EL (cell line): ENCODE measurements around the gene AFG1L.
"Not testable (repeated sequence)": the region's sequence is repeated elsewhere in the genome, so short reads cannot be mapped to it uniquely, and the experiment has no call there.

Experiments
- DNase-seq: peaks from one replicate; pipeline ENCODE4 v3.0.0-alpha.2; 2016

The AFG1L gene

DNA sequence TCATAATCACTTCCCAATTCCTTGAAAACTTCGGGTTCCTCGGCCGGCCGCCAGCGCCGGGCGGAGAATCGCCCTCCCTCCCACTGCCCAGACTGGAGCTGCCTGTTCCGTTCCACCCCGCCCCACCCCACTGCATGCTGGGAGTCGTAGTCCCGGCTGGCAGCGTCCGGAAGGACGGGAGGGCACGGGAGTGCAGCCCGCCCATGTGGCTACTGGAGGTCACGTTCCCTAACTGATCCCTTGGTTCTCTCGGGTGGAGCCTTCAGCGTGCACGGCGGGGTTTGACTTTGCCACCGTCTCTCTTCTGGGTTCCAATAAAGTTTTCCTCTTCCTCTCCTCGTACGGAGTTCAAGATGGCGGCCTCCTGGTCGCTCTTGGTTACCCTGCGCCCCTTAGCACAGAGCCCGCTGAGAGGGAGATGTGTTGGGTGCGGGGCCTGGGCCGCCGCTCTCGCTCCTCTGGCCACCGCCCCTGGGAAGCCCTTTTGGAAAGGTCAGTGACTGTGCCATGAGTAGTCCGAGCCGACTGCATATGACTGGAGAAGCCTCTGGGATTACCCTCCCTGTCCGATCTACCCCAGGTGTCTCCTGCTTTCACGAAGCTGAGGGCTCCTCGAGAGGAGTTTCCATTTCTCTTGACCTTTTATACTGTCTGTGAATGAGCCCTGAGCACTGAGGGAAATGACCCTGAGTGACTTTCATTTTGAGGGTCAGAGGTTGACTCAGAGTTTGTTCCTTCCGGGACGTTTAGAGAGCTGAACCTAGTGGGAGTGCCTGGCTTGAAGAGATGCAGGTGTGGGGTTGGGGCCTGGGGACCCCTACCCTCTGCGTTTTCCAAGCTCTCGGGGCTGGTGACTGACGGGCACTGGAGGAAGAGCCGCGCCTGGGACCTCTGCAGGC is at the start of gene AFG1L:
TSS of gene AFG1L (plus strand) at position 328 of the 899 bp plus-strand sequence. CDS start at position 354, 26 bp downstream.
- DNase-seq: peak; percentile 94

- DNase-seq: not testable (repeated sequence)
Observed at GRCh38 chr6:108245095-108245494, 49.8 kb upstream of the AFG1L start.

- no peak for DNase-seq
Observed at GRCh38 chr6:108247965-108248536, 46.8 kb upstream of the AFG1L start.

DNA sequence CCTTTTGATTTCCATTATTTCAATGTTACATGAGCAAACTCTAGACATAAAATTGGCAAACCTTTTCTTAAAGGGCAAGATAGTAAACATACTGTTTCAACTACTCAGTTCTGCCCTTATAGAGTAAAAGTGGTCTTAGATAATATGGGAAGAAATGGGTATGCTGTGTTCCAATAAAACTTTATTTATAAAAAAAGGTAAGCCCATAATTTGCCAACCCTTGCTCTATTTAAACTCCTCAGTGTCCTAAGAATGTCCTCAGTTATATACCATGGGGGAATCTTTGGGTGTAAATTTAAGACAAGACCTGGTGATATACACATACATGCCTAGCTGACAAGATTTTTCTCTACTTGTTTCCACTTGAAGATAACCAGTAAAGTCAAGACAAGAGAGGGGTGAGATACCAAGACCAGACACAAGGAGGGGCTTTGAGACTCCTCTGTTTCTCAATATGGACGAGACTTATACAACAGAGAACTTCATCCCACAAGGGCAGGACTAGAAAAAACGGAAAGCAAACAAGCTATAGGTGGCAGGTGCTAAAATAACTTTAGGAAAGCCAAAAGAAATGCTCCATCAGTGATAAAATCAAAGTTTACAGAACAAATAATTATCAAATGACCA is 44.5 kb upstream of the AFG1L start:
- DNase-seq: peak; percentile 9

DNA sequence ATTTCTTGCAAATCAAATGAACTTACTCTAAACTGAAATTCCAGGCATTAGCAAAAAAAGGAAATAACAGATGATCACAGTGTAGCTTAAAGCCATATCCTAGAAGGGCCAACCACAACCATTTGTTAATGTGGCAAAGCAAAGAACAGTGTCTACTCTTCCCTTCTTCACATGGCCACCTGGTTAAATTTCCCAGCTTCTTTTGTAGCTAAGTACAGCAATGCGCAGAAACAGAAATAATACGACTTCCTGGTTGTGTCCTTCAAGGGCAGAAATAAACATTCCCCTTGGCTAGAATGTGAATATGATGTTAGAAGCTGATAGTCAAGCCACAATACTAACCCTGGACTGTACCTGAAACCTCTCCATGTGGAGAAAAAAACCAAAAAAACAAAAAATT is 43.6 kb upstream of the AFG1L start:
- no peak for DNase-seq

- no peak for DNase-seq
Observed at GRCh38 chr6:108252055-108252454, 42.8 kb upstream of the AFG1L start.

DNA sequence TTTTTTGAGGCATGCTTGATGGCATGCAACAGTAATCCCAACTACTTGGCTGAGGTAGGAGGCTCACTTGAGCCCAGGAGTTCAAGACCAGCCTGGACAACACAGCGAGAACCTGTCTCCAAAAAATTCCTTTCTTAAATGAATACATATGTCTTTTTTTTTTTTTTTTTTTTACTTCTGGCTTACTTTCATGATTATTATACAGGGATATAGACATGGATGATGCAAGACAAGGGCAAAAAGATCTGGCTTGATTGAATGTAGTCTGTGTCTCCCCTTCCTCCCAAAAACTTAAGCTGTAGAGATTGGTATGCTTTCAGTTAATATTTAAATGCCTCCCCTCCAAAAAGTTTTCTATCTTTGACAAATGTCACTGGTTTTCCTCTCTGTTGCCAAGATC is 41.6 kb upstream of the AFG1L start:
- DNase-seq: no peak

- DNase-seq: no peak
Observed at GRCh38 chr6:108254433-108255410, 40.1 kb upstream of the AFG1L start.

GRCh38 chr6:108260126-108260808 is 34.6 kb upstream of the AFG1L start:
- DNase-seq: peak; percentile 49

GRCh38 chr6:108260809-108261569 is 33.9 kb upstream of the AFG1L start, which contains the start of gene SNX3:
Gene SNX3 (minus strand): TSS chr6:108261040. CDS start chr6:108260921, 119 bp downstream.
- peak; percentile 98 for DNase-seq

DNA sequence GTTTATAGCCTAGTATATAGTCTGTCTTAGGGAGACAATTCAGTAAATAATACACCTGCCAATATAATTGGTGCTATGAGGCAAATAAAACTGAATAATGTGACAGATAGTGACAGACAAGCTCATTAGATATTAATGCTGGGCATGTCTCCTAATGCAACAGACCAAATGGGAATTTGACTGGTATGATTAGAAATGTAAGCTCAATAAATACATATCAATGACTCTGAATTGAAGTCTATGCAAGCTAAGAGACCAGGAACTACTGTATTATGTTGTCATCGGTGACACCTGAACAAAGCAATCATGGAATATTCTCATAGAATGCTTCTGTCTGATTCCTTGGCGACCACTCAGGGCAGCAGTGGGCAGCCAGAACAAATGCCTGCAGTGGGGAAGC is 31.5 kb upstream of the AFG1L start:
- DNase-seq: no peak

GRCh38 chr6:108268845-108269244 is 26.0 kb upstream of the AFG1L start:
- DNase-seq: no peak

- not testable (repeated sequence) for DNase-seq
Observed at GRCh38 chr6:108269955-108270354, 24.9 kb upstream of the AFG1L start.

GRCh38 chr6:108274546-108274945 is 20.3 kb upstream of the AFG1L start:
- no peak for DNase-seq

DNA sequence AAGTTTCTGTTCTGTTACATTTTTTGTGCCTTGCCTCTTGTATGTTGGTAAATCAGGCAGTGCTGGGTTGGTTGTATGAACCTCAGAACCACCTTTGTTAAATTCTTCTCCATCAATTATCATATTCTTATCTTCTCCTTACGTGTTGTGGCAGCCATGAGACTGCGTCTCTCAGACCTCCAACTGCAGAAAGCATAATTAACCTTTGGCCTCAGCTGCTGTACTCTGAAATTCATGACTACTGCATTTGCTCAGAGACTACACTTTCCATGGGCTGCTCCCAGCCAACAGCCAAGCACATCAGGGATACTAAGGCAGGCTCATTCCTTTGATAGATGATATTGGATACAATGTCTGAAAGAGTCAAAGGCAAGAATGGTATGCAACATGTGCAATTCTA is 18.9 kb upstream of the AFG1L start:
- DNase-seq: no peak

DNA sequence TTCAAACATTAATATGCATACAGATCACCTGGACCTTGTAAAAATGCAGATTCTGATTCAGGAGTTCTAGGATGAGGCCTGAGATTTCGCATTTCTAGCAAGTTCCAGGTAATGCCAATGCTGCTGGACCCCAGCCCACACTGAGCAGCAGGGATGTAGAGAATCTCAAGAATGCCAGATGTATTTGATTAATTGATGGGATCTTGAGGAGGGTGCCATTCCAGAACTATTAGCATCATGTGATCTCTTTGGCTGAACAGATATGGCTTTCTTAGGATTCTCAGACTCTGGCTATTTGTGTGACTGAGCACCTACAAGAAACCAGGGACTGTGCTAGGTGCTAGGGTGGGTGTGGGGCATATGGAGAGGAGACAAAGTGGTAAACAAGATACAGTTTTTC is 17.6 kb upstream of the AFG1L start:
- peak; percentile 5 for DNase-seq

- peak; percentile 29 for DNase-seq
Observed at GRCh38 chr6:108277831-108278230, 17.0 kb upstream of the AFG1L start.

GRCh38 chr6:108285381-108285780 is 9.5 kb upstream of the AFG1L start:
- no peak for DNase-seq

GRCh38 chr6:108286366-108286765 is 8.5 kb upstream of the AFG1L start:
- DNase-seq: no peak

DNA sequence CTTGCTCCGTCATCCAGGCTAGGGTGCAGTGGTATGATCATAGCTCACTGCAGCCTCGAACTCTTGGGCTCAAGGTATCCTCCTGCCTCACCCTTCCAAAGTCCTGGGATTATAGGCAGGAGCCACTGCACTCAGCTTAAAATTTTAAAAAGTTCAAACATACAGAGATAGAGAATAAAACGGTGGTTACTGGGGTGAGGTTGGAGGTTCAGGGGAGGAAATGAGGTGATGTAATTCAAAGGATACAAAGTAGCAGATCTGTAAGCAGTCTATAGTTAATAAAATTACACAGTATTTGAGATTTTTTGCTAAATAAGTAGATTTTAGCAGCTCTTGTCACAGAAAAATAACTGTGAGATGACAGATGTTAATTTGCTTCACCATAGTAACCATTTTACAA is 7.5 kb upstream of the AFG1L start:
- DNase-seq: no peak

DNA sequence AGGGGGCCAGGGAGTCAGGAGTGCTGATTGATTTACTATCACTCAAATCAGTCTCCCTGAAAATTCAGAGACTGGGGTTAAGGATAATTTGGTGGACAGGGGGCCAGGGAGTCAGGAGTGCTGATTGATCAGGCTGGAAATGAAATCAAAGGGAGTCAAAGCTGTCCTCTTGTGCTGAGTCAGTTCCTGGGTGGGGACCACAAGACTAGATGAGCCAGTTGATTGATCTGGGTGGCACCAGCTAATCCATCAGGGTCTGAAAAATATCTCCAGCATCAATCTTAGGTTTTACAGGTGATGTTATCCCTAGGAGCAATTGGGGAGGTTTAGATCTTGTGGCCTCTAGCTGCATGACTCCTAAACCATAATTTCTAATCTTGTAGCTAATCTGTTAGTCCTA is 6.1 kb upstream of the AFG1L start:
- no peak for DNase-seq
